Measurements from ENCODE around the gene PDE4C.

DNA sequence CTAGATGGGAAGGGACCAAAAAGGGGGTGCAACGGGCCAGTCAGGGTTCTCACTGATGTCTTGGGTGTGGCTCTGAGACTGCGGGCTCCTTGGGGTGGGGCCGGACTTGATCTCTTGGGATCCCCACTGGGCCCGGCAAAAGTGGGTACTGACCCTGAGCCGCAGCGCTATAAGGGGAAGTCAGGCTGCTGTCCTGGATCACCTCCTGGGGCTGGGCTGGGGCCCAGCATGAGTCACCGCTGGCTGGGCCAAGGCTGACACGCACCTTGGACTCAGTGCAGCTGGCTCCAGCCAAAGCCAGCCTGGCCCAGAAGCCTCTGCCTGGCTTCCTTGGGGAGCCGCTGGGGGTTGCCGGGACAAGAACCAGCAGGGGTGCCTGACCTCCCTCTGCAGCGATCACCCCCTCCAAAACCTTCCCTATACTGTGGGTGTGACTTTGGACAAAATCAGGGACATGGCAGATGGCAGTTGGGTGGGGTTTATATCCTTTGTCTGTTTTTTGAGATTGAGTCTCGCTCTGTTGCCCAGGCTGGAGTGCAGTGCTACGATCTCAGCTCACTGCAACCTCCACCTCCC is 48.6 kb upstream of the PDE4C start:
- TF ChIP-seq POU6F1 (CRISPR knock-in tag; IDR thresholded peaks at IDR 0.05; ENCODE audit: borderline replicate concordance, low read depth) = 0 out of 2 replicates have a peak, but pooled peaks have one; percentile 34
- TF ChIP-seq TSHZ2 (CRISPR knock-in tag; IDR thresholded peaks at IDR 0.05) = no peak
- TF ChIP-seq RARB (CRISPR knock-in tag; IDR thresholded peaks at IDR 0.05) = no peak
- no peak; the same call in 1 of the 2 replicates for TF ChIP-seq PATZ1 (CRISPR knock-in tag; IDR thresholded peaks at IDR 0.05; ENCODE audit: borderline replicate concordance)
- no peak for TF ChIP-seq ESRRG (CRISPR knock-in tag; IDR thresholded peaks at IDR 0.05)
- TF ChIP-seq GLIS3 (CRISPR knock-in tag; IDR thresholded peaks at IDR 0.05) = 0 out of 2 replicates have a peak, but pooled peaks have one; percentile 39

All from SK-N-SH treated with all-trans-retinoic acid at 6 μM for 48 hours (cell line).